ENCODE measurements around the gene GREM2. TPM values are rescaled to one million over a fixed set of nuclear protein-coding genes. Genes with fewer than 3 reads are reported as not detected.

GREM2 gene
- total RNA-seq, 1 experiment from 2014 or later: not detected

GRCh38 chr1:240567066-240567465, 44.9 kb downstream of the GREM2 start:
- intact Hi-C loops (cut with micrococcal nuclease; ENCODE audit: unreplicated experiment): no loop called here
- no peak for DNase-seq
- no peak overlapping the region for H3K4me3 ChIP-seq
- no peaks in the 10 kb centered on the region for H3K9me2 ChIP-seq (ENCODE audit: insufficient read depth)
- TF ChIP-seq CTCF (conservative IDR thresholded peaks at IDR 0.05): no peak
- no peaks in the 10 kb centered on the region for H3K4me1 ChIP-seq (replicated peaks; ENCODE audit: insufficient read depth)
- H3F3A ChIP-seq (ENCODE audit: insufficient read depth, low read depth): no peaks in the 10 kb centered on the region
- no peaks in the 10 kb centered on the region for H3K9me3 ChIP-seq (ENCODE audit: insufficient read depth, low read depth)
- no peak overlapping the region for H3K27ac ChIP-seq
- no TSS peak for BruUV-seq (replicated peaks)
- H3K36me3 ChIP-seq (ENCODE audit: low read depth): no peaks in the 10 kb centered on the region
- no peak overlapping the region for H2AFZ ChIP-seq
- H3K4me2 ChIP-seq: no peak overlapping the region
- ChIA-PET CTCF (no interaction called here), POLR2A (ENCODE audit: unreplicated experiment) (no interaction called here)
- no peaks in the 10 kb centered on the region for H3K27me3 ChIP-seq (ENCODE audit: insufficient read depth, low read depth)
- H3K79me2 ChIP-seq (ENCODE audit: low read depth): no peaks in the 10 kb centered on the region
- no peaks in the 10 kb centered on the region for H4K20me1 ChIP-seq (ENCODE audit: insufficient read depth)

DNA sequence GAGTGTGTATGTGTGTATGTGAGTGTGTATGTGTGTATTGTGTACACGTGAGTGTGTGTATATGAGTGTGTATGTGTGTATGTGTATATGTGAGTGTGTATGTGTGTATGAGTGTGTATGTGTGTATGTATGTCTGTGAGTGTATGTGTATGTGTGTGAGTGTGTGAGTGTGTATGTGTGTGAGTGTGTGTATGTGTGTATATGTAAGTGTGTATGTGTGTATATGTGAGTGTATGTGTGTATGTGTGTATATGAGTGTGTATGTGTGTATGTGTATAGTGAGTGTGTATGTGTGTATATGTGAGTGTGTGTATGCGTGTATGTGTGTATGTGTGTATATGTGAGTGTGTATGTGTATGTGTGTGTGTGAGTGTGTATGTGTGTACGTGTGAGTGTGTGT, 49.2 kb downstream of the GREM2 start:
- Histone ChIP-seq H2AFZ (no peak overlapping the region), H4K20me1 (ENCODE audit: insufficient read depth) (no peaks in the 10 kb centered on the region), H3K4me1 (replicated peaks; ENCODE audit: insufficient read depth) (no peaks in the 10 kb centered on the region), H3K36me3 (ENCODE audit: low read depth) (no peaks in the 10 kb centered on the region), H3F3A (ENCODE audit: insufficient read depth, low read depth) (no peaks in the 10 kb centered on the region), H3K9me2 (ENCODE audit: insufficient read depth) (no peaks in the 10 kb centered on the region), H3K4me3 (no peak overlapping the region), H3K27ac (no peak overlapping the region), H3K4me2 (no peak overlapping the region), H3K79me2 (ENCODE audit: low read depth) (no peaks in the 10 kb centered on the region), H3K27me3 (ENCODE audit: insufficient read depth, low read depth) (no peaks in the 10 kb centered on the region), H3K9me3 (ENCODE audit: insufficient read depth, low read depth) (no peaks in the 10 kb centered on the region)
- intact Hi-C loops (cut with micrococcal nuclease; ENCODE audit: unreplicated experiment): no loop called here
- no TSS peak for BruUV-seq (replicated peaks)
- POLR2A ChIA-PET (ENCODE audit: unreplicated experiment): no interaction called here
- CTCF ChIA-PET: no interaction called here
- DNase-seq: no peak
- TF ChIP-seq CTCF (conservative IDR thresholded peaks at IDR 0.05) (no peak), EZH2 (IDR thresholded peaks at IDR 0.05; ENCODE audit: low read depth) (no peak)

DNA sequence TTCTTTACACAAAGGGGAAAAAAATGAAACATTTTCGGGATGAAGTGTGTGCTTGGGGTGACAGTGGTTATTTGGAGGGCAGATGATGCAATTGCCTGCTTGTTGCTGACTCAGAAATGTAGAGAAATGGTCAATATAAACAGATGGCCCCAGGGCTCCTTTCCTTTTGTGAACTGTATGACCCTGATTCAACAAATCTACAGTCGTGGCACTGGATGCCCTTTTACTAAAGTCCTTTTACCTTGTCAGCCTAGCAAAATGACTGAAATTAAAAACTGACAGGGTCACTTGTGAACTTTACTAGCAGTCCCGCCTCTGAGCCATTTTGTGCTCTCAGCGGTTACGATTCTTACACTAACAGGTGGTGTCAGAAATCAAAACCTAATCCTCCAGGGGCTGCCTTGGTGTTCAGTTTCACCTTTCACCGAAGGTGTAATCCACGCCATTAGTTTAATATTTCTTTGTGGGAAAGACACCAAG, 49.8 kb downstream of the GREM2 start:
- Histone ChIP-seq H3K79me2 (ENCODE audit: low read depth) (no peaks in the 10 kb centered on the region), H3K4me1 (replicated peaks; ENCODE audit: insufficient read depth) (no peaks in the 10 kb centered on the region), H3K9me2 (ENCODE audit: insufficient read depth) (no peaks in the 10 kb centered on the region), H4K20me1 (ENCODE audit: insufficient read depth) (no peaks in the 10 kb centered on the region), H3F3A (ENCODE audit: insufficient read depth, low read depth) (no peaks in the 10 kb centered on the region), H3K27ac (no peak overlapping the region), H3K9me3 (ENCODE audit: insufficient read depth, low read depth) (no peaks in the 10 kb centered on the region), H3K4me3 (no peak overlapping the region), H3K36me3 (ENCODE audit: low read depth) (no peaks in the 10 kb centered on the region), H3K27me3 (ENCODE audit: insufficient read depth, low read depth) (no peaks in the 10 kb centered on the region), H3K4me2 (no peak overlapping the region), H2AFZ (no peak overlapping the region)
- no peak for TF ChIP-seq EZH2 (IDR thresholded peaks at IDR 0.05; ENCODE audit: low read depth)
- TF ChIP-seq CTCF (conservative IDR thresholded peaks at IDR 0.05): no peak
- ChIA-PET POLR2A (ENCODE audit: unreplicated experiment) (no interaction called here), CTCF (no interaction called here)
- DNase-seq: no peak
- no TSS peak for BruUV-seq (replicated peaks)
- intact Hi-C loops (cut with micrococcal nuclease; ENCODE audit: unreplicated experiment): no loop called here
